ENCODE results near the gene TAB3.

TAB3 gene

DNA sequence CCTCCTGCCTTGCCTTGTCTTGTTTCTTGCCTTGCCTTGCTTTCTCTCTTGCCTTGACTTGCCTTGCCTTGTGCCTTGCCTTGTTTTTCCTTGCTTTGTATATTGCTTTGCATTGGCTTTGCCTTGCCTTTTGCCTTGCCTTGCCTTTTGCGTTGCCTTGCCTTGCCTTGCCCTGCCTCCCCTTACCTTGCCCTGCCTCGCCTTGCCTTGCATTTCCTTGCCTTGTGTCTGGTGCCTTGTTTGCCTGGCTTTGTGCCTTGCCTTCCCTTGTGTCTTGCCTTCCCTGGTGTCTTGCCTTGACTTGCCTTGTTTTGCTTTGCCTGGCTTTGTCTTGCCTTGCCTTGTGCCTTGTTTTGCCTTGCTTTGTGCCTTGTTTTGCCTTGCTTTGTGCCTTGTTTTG lies 89.7 kb downstream of the TAB3 start:
- TF ChIP-seq TAF1 (IDR thresholded peaks at IDR 0.05; ENCODE audit: borderline replicate concordance, insufficient read depth, low read length) (no peak), POLR2AphosphoS5 (IDR thresholded peaks at IDR 0.05; ENCODE audit: low read depth, low read length) (no peak), SIN3A (IDR thresholded peaks at IDR 0.05; ENCODE audit: borderline replicate concordance, insufficient read depth, low read length) (no peak), FOXP2 (optimal IDR thresholded peaks at IDR 0.05; ENCODE audit: borderline replicate concordance, extremely low read depth, extremely low read length, insufficient read depth) (no peak)
- TF ChIP-seq, protein P1, sequence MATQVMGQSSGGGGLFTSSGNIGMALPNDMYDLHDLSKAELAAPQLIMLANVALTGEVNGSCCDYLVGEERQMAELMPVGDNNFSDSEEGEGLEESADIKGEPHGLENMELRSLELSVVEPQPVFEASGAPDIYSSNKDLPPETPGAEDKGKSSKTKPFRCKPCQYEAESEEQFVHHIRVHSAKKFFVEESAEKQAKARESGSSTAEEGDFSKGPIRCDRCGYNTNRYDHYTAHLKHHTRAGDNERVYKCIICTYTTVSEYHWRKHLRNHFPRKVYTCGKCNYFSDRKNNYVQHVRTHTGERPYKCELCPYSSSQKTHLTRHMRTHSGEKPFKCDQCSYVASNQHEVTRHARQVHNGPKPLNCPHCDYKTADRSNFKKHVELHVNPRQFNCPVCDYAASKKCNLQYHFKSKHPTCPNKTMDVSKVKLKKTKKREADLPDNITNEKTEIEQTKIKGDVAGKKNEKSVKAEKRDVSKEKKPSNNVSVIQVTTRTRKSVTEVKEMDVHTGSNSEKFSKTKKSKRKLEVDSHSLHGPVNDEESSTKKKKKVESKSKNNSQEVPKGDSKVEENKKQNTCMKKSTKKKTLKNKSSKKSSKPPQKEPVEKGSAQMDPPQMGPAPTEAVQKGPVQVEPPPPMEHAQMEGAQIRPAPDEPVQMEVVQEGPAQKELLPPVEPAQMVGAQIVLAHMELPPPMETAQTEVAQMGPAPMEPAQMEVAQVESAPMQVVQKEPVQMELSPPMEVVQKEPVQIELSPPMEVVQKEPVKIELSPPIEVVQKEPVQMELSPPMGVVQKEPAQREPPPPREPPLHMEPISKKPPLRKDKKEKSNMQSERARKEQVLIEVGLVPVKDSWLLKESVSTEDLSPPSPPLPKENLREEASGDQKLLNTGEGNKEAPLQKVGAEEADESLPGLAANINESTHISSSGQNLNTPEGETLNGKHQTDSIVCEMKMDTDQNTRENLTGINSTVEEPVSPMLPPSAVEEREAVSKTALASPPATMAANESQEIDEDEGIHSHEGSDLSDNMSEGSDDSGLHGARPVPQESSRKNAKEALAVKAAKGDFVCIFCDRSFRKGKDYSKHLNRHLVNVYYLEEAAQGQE (IDR thresholded peaks at IDR 0.05; ENCODE audit: insufficient read depth in 1 of 2, low read depth in 2 of 2, low read length in 2 of 2): no peak

DNA sequence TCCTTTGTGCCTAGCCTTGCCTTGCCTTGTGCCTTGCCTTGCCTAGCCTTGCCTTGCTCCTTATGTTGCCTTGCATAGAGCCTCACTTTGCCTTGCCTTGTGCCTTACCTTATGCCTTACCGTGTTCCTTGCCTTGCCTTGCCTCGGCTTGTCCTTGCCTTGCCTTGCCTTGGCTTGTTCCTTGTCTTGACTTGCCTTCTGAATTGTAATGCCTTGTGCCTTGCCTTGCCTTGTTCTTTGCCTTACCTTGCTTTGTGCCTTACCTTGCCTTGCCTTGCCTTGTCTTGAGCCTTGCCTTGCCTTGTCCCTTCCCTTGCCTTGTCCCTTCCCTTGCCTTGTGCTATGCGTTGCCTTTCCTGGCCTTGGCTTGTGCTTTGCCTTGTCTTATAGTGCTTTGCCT lies 90.2 kb downstream of the TAB3 start:
- TF ChIP-seq TAF1 (IDR thresholded peaks at IDR 0.05; ENCODE audit: borderline replicate concordance, insufficient read depth, low read length) (no peak), SIN3A (IDR thresholded peaks at IDR 0.05; ENCODE audit: borderline replicate concordance, insufficient read depth, low read length) (no peak)
- TF ChIP-seq, protein P1 (IDR thresholded peaks at IDR 0.05; ENCODE audit: insufficient read depth in 1 of 2, low read depth in 2 of 2, low read length in 2 of 2): no peak

DNA sequence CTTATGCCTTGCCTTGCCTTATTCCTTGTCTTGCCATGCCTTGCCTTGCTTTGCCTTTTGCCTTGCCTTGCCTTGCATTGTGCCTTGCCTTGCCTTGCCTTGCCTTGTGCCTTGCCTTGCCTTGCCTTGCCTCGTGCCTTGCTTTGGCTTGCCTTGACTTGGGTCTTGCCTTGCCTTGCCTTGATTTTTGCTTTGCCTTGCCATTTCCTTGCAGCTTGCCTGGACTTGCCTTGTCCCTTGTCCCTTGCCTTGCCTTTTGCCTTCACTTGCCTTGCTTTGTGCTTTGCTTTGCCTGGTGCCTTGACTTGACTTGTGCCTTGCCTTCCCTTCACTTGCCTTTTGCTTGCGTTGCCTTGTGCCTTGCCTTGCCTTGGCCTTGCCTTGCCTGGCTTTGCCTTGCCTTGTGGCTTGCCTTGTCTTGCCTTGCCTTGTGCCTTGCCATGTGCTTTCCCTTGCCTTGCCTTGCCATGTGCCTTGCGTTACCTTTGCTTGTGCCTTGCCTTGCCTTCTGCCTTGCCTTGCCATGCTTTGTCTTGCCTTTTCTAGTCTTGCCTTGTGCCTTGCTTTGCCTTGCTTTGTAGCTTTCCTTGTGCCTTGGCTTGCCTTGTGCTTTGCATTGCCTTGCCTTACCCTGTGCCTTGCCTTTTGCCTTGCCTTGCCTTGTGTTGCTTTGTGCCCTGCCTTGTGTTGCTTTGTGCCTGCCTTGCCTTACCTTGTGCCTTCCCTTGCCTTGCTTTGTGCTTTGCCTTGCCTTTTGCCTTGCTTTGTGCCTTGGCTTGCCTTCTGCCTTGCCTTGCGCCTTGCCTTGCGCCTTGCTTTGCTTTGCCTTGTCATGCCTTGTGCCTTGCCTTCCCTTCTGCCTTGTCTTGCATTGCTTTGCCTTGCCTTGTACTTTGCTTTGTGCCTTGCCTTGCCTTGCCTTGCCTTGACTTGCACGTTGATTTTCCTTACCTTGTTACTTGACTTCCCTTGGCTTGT lies 92.8 kb downstream of the TAB3 start:
- TF ChIP-seq TAF1 (IDR thresholded peaks at IDR 0.05; ENCODE audit: borderline replicate concordance, insufficient read depth, low read length) (no peak), SIN3A (IDR thresholded peaks at IDR 0.05; ENCODE audit: borderline replicate concordance, insufficient read depth, low read length) (no peak), POLR2AphosphoS5 (IDR thresholded peaks at IDR 0.05; ENCODE audit: low read depth, low read length) (no peak), FOXP2 (optimal IDR thresholded peaks at IDR 0.05; ENCODE audit: borderline replicate concordance, extremely low read depth, extremely low read length, insufficient read depth) (no peak)
- TF ChIP-seq, protein P1 (IDR thresholded peaks at IDR 0.05; ENCODE audit: insufficient read depth in 1 of 2, low read depth in 2 of 2, low read length in 2 of 2): no peak

DNA sequence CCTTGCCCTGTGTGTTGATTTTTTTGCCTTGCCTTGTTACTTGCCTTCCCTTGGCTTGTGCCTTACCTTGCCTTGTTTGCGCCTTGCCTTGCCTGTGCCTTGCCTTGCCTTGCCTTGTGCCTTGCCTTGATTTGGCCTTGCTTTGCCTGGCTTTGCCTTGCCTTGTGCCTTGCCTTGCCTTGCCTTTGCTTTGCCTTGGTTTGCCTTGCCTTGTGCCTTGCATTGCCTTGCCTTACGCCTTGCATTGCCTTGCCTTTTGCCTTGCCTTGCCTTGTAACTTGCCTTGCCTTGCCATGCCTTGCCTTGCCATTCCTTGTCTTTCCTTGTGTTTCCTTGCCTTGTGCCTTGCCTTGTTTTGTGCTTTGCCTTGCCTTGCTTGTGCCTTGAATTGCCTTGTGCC lies 94.6 kb downstream of the TAB3 start:
- TF ChIP-seq SIN3A (IDR thresholded peaks at IDR 0.05; ENCODE audit: borderline replicate concordance, insufficient read depth, low read length) (no peak), FOXP2 (optimal IDR thresholded peaks at IDR 0.05; ENCODE audit: borderline replicate concordance, extremely low read depth, extremely low read length, insufficient read depth) (no peak), POLR2AphosphoS5 (IDR thresholded peaks at IDR 0.05; ENCODE audit: low read depth, low read length) (no peak), TAF1 (IDR thresholded peaks at IDR 0.05; ENCODE audit: borderline replicate concordance, insufficient read depth, low read length) (no peak)
- TF ChIP-seq, protein P1 (IDR thresholded peaks at IDR 0.05; ENCODE audit: insufficient read depth in 1 of 2, low read depth in 2 of 2, low read length in 2 of 2): no peak
